ENCODE measurements around the gene SETD3. TPM values are rescaled to one million over a fixed set of nuclear protein-coding genes. Genes with fewer than 3 reads are reported as not detected.

The SETD3 gene
- total RNA-seq, 1 donor from 2014 or later, result 92.5 TPM

GRCh38 chr14:99437706-99438105 lies 43.0 kb downstream of the SETD3 start:
- ATAC-seq (ENCODE audit: poor library complexity) (no peak), DNase-seq (no peak)
- intact Hi-C loops (cut with DNase I), result no loop called here

- intact Hi-C loops (cut with DNase I), result no loop called here
- DNase-seq (no peak), ATAC-seq (ENCODE audit: poor library complexity) (no peak)
Measured at GRCh38 chr14:99436247-99437180, 44.1 kb downstream of the SETD3 start.

GRCh38 chr14:99435327-99435726 lies 45.3 kb downstream of the SETD3 start:
- ATAC-seq (ENCODE audit: poor library complexity) (no peak), DNase-seq (no peak)
- intact Hi-C loops (cut with DNase I), result no loop called here

- intact Hi-C loops (cut with DNase I), result no loop called here
- DNase-seq, result no peak
- ATAC-seq (ENCODE audit: poor library complexity), result no peak
Measured at GRCh38 chr14:99432485-99432884, 48.2 kb downstream of the SETD3 start.

GRCh38 chr14:99431986-99432385 lies 48.7 kb downstream of the SETD3 start:
- intact Hi-C loops (cut with DNase I), result no loop called here
- ATAC-seq (ENCODE audit: poor library complexity), result no peak
- DNase-seq, result no peak

GRCh38 chr14:99430491-99430890 lies 50.2 kb downstream of the SETD3 start:
- intact Hi-C loops (cut with DNase I), result no loop called here
- ATAC-seq (ENCODE audit: poor library complexity), result no peak

GRCh38 chr14:99427632-99428300 lies 52.9 kb downstream of the SETD3 start:
- intact Hi-C loops (cut with DNase I), result no loop called here
- DNase-seq (no peak), ATAC-seq (ENCODE audit: poor library complexity) (no peak)

More at GRCh38 chr14:99430491-99430890, 50.2 kb downstream of the SETD3 start:
- DNase-seq, result no peak

- ATAC-seq (ENCODE audit: poor library complexity) (no peak), DNase-seq (no peak)
- intact Hi-C loops (cut with DNase I), result no loop called here
Measured at GRCh38 chr14:99426813-99427346, 53.8 kb downstream of the SETD3 start.

GRCh38 chr14:99426265-99426664 lies 54.4 kb downstream of the SETD3 start:
- intact Hi-C loops (cut with DNase I), result no loop called here
- ATAC-seq (ENCODE audit: poor library complexity) (no peak), DNase-seq (no peak)

- DNase-seq, result no peak
- ATAC-seq (ENCODE audit: poor library complexity), result peak; percentile 31
- intact Hi-C loops (cut with DNase I), result no loop called here
Measured at GRCh38 chr14:99425272-99425681, 55.4 kb downstream of the SETD3 start.

- intact Hi-C loops (cut with DNase I), result no loop called here
- no peak for DNase-seq
- ATAC-seq (ENCODE audit: poor library complexity), result no peak
Measured at GRCh38 chr14:99424306-99424877, 56.3 kb downstream of the SETD3 start.

GRCh38 chr14:99423434-99423833 lies 57.2 kb downstream of the SETD3 start:
- intact Hi-C loops (cut with DNase I), result no loop called here
- ATAC-seq (ENCODE audit: poor library complexity), result no peak
- DNase-seq, result no peak

- DNase-seq (no peak), ATAC-seq (ENCODE audit: poor library complexity) (no peak)
- intact Hi-C loops (cut with DNase I), result no loop called here
Measured at GRCh38 chr14:99422228-99423010, 58.2 kb downstream of the SETD3 start.

- DNase-seq, result no peak
- no peak for ATAC-seq (ENCODE audit: poor library complexity)
- intact Hi-C loops (cut with DNase I), result no loop called here
Measured at GRCh38 chr14:99420711-99421110, 59.9 kb downstream of the SETD3 start.

- no peak for DNase-seq
- ATAC-seq (ENCODE audit: poor library complexity), result no peak
- intact Hi-C loops (cut with DNase I), result no loop called here
Measured at GRCh38 chr14:99419905-99420304, 60.8 kb downstream of the SETD3 start.

GRCh38 chr14:99418242-99418641 lies 62.4 kb downstream of the SETD3 start:
- no peak for ATAC-seq (ENCODE audit: poor library complexity)
- DNase-seq, result no peak
- intact Hi-C loops (cut with DNase I), result no loop called here

- intact Hi-C loops (cut with DNase I), result no loop called here
- ATAC-seq (ENCODE audit: poor library complexity), result no peak
- no peak for DNase-seq
Measured at GRCh38 chr14:99416909-99417308, 63.8 kb downstream of the SETD3 start.

- DNase-seq (no peak), ATAC-seq (ENCODE audit: poor library complexity) (peak; percentile 83)
- intact Hi-C loops (cut with DNase I), result no loop called here
Measured at GRCh38 chr14:99415496-99416281, 65.0 kb downstream of the SETD3 start.
